Left hindlimb (tissue), 1 donor: ENCODE data around the gene NTSR1.
A peak's percentile ranks its signal among the peaks of the same experiment; 100 is the strongest.

Source experiments
- DNase-seq: peaks from one replicate; pipeline ENCODE4 v3.0.0-alpha.2; 2018

The NTSR1 gene

GRCh38 chr20:62791301-62792181, 82.9 kb downstream of the NTSR1 start:
- peak; percentile 91 for DNase-seq

- no peak for DNase-seq
These were observed 83.7 kb downstream of the NTSR1 start for GRCh38 chr20:62792182-62792939.

- DNase-seq = no peak
These were observed 84.5 kb downstream of the NTSR1 start for GRCh38 chr20:62792940-62793756.

- DNase-seq = no peak
These were observed 85.0 kb downstream of the NTSR1 start for GRCh38 chr20:62793757-62794006.

GRCh38 chr20:62794007-62794724, 85.5 kb downstream of the NTSR1 start:
- peak; percentile 96 for DNase-seq

- DNase-seq = peak; percentile 66
These were observed 86.6 kb downstream of the NTSR1 start for GRCh38 chr20:62795023-62795761.

- DNase-seq = no peak
These were observed 88.3 kb downstream of the NTSR1 start for GRCh38 chr20:62796699-62797491.

- DNase-seq = no peak
These were observed 89.3 kb downstream of the NTSR1 start for GRCh38 chr20:62797671-62798532.

- DNase-seq = no peak
These were observed 90.4 kb downstream of the NTSR1 start for GRCh38 chr20:62799036-62799435.

GRCh38 chr20:62799459-62799858, 90.8 kb downstream of the NTSR1 start:
- DNase-seq = no peak

- no peak for DNase-seq
These were observed 91.2 kb downstream of the NTSR1 start for GRCh38 chr20:62799873-62800272.

GRCh38 chr20:62800314-62801259, 92.0 kb downstream of the NTSR1 start:
- DNase-seq = no peak

- DNase-seq = no peak
These were observed 92.8 kb downstream of the NTSR1 start for GRCh38 chr20:62801284-62802010.

GRCh38 chr20:62802026-62802712, 93.5 kb downstream of the NTSR1 start:
- DNase-seq = no peak

- no peak for DNase-seq
These were observed 95.5 kb downstream of the NTSR1 start for GRCh38 chr20:62804021-62804626.

- DNase-seq = peak; percentile 82
These were observed 96.1 kb downstream of the NTSR1 start, which contains the start of gene OGFR for GRCh38 chr20:62804627-62805154. Gene OGFR, plus strand, starts transcription at chr20:62804835. Its CDS starts 25 bp downstream, at chr20:62804860.
